Lower leg skin (tissue), 3 donors: Measurements from ENCODE around the gene NKD1.

Experiments
- CTCF ChIP-seq, 3 donors: fragments of 450-650 bp; IDR thresholded peaks; one replicate each; pipeline ENCODE4 v1.5.1; 2016; ENCODE audit warnings: antibody characterized with exemption in 3 of 3, mild to moderate bottlenecking in 3 of 3, moderate library complexity in 2 of 3
- POLR2A ChIP-seq, 2 donors: fragments of 450-650 bp; IDR thresholded peaks; one replicate each; pipeline ENCODE4 v1.6.1; 2016 to 2017; ENCODE audit warnings: antibody characterized with exemption in 2 of 2, mild to moderate bottlenecking in 1 of 2, moderate library complexity in 1 of 2

DNA sequence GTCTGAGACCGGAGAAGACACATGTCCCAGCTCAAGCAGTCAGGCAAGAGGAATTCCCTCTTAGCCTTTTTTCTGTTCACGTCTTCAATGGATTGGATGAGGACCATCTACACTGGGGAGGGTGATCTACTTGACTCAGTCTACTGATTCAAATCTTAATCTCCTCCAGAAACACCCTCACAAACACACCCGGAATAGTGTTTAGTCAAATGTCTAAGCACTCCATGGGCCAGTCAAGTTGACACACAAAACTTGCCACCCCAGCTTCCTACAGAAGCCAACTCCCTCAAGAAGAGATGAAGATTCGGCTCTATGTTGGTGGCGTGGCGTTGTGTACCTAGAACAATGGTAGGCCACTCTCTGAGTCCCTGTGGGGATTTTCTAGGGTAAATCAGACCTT is 22.5 kb upstream of the NKD1 start:
- no peak for TF ChIP-seq CTCF (IDR thresholded peaks at IDR 0.05)
- no peak for TF ChIP-seq POLR2A (IDR thresholded peaks at IDR 0.05)
